Upper lobe of left lung (tissue), 4 donors: ENCODE measurements around the gene GDF11.

ENCODE experiments used
- CTCF ChIP-seq, 6 experiments: fragments of 450-650 bp in 4 of 6; fragments of 200-600 bp in 2 of 6; sonication (generic) in 2 of 6; IDR thresholded peaks; one replicate each; pipeline ENCODE4 v1.5.1; 2016 to 2019; ENCODE audit warnings: antibody characterized with exemption in 6 of 6
- POLR2A ChIP-seq, 4 donors: fragments of 450-650 bp; IDR thresholded peaks; one replicate each; pipeline ENCODE4 v1.5.1; 2016 to 2017; ENCODE audit warnings: antibody characterized with exemption in 4 of 4, mild to moderate bottlenecking in 2 of 4

GRCh38 chr12:55743406-55744339, 751 bp downstream of the GDF11 start:
- TF ChIP-seq CTCF (IDR thresholded peaks at IDR 0.05) (peak in 2 of 6 experiments; percentile 21 to 25), POLR2A (IDR thresholded peaks at IDR 0.05) (no peak)
